T-cell (primary cell): Measurements from ENCODE around the gene CNTNAP4. TPM values are rescaled to one million over a fixed set of nuclear protein-coding genes. Genes with fewer than 3 reads are reported as not detected.

Experiments
- ATAC-seq, 4 experiments: fragments of 200-7000 bp in 3 of 4; fragments of 150-1000 bp in 1 of 4; cut with Tn5 transposase; replicated peaks in 1 of 4; 1 replicate in 3 of 4; 2 replicates in 1 of 4; pipeline ENCODE4 v1.10.0; 2021; ENCODE audit warnings: moderate library complexity in 3 of 4, mild to moderate bottlenecking in 2 of 4, moderate number of reproducible peaks in 1 of 4
- CTCF ChIA-PET, 2 donors: fragments of 300-600 bp; sonication (Branson Sonifier 250); formaldehyde crosslinking; loops; one replicate each; lab custom pipeline; 2022; ENCODE audit warnings: antibody characterized with exemption in 2 of 2; lab: Charles Lee
- POLR2A ChIA-PET, 2 donors: fragments of 300-600 bp; sonication (Branson Sonifier 250); formaldehyde crosslinking; loops; one replicate each; lab custom pipeline; 2022; ENCODE audit warnings: antibody characterized with exemption in 2 of 2; lab: Charles Lee
- DNase-seq, 35 experiments: peaks; one replicate each; pipeline versions ENCODE4 v3.0.0 to v3.0.0-alpha.2; 2013 to 2023
- H3K27ac ChIP-seq: one replicate; pipeline ENCODE4 v1.5.1; 2013; ENCODE audit warnings: low read length
- H3K27me3 ChIP-seq, 2 experiments: replicated peaks in 1 of 2; 1 replicate in 1 of 2; 2 replicates in 1 of 2; pipeline versions ENCODE4 v1.6.1 to v1.7.0; 2013; ENCODE audit warnings: low read length in 1 of 2, mixed read lengths in 1 of 2; ENCODE audit not compliant: control insufficient read depth in 2 of 2, insufficient read depth in 2 of 2; ENCODE audit errors: extremely low read depth in 1 of 2
- H3K36me3 ChIP-seq, 2 donors: 1 replicate in 1 of 2; 2 replicates in 1 of 2; pipeline versions ENCODE4 v1.6.1 to v1.7.0; 2013; ENCODE audit warnings: low read length in 1 of 2; ENCODE audit not compliant: control insufficient read depth in 2 of 2, insufficient read depth in 1 of 2; ENCODE audit errors: extremely low read depth in 1 of 2
- H3K4me1 ChIP-seq, 2 experiments: 1 replicate in 1 of 2; 2 replicates in 1 of 2; pipeline versions ENCODE4 v1.6.1 to v1.7.0; 2013; ENCODE audit warnings: low read length in 2 of 2, mixed read lengths in 1 of 2; ENCODE audit not compliant: insufficient read depth in 2 of 2, control insufficient read depth in 1 of 2; ENCODE audit errors: extremely low read depth in 1 of 2
- H3K4me3 ChIP-seq, 2 donors: 1 replicate in 1 of 2; 2 replicates in 1 of 2; pipeline versions ENCODE4 v1.5.1 to v1.7.0; 2013; ENCODE audit warnings: mild to moderate bottlenecking in 2 of 2, low read length in 1 of 2, moderate library complexity in 1 of 2; ENCODE audit not compliant: control insufficient read depth in 1 of 2; ENCODE audit errors: extremely low read depth in 1 of 2
- H3K9me3 ChIP-seq: 2 replicates; pipeline ENCODE4 v1.7.0; 2013
- H3K27ac Mint-ChIP-seq, 2 donors: one replicate each; pipeline ENCODE4 v1.8.0; 2020 to 2021; ENCODE audit warnings: mild to moderate bottlenecking in 2 of 2, mixed read lengths in 2 of 2
- H3K27me3 Mint-ChIP-seq, 2 donors: one replicate each; pipeline ENCODE4 v1.8.0; 2021 to 2022; ENCODE audit warnings: mixed read lengths in 2 of 2
- H3K36me3 Mint-ChIP-seq: one replicate; pipeline ENCODE4 v1.8.0; 2021; ENCODE audit warnings: mixed read lengths
- H3K4me1 Mint-ChIP-seq, 3 donors: one replicate each; pipeline ENCODE4 v1.8.0; 2020 to 2022; ENCODE audit warnings: mixed read lengths in 3 of 3, mild to moderate bottlenecking in 1 of 3
- H3K4me3 Mint-ChIP-seq, 3 donors: one replicate each; pipeline ENCODE4 v1.8.0; 2020 to 2022; ENCODE audit warnings: mild to moderate bottlenecking in 3 of 3, mixed read lengths in 3 of 3, moderate library complexity in 3 of 3
- H3K9me3 Mint-ChIP-seq, 3 donors: one replicate each; pipeline ENCODE4 v1.8.0; 2020 to 2022; ENCODE audit warnings: mixed read lengths in 3 of 3
- WGBS: methylation state at CpG from one replicate; pipeline ENCODE4 v1.1.5; 2013; ENCODE audit warnings: missing lambda C conversion rate; ENCODE audit not compliant: insufficient coverage; 5-methylcytosine and 5-hydroxymethylcytosine counted together
- total RNA-seq, 35 experiments: library from RNA in 6 of 35; stranded (reverse) in 6 of 35; fragments of 120-200 nt in 1 of 35; gene quantifications; one replicate each; pipeline versions ENCODE4 v1.2.1 to v1.2.4 and lab custom pipeline; 2013 to 2026

Gene CNTNAP4
- total RNA-seq, 5 donors from 2014 or later (not counting 1 experiment from before 2014, with no cell fraction given), result not detected

DNA sequence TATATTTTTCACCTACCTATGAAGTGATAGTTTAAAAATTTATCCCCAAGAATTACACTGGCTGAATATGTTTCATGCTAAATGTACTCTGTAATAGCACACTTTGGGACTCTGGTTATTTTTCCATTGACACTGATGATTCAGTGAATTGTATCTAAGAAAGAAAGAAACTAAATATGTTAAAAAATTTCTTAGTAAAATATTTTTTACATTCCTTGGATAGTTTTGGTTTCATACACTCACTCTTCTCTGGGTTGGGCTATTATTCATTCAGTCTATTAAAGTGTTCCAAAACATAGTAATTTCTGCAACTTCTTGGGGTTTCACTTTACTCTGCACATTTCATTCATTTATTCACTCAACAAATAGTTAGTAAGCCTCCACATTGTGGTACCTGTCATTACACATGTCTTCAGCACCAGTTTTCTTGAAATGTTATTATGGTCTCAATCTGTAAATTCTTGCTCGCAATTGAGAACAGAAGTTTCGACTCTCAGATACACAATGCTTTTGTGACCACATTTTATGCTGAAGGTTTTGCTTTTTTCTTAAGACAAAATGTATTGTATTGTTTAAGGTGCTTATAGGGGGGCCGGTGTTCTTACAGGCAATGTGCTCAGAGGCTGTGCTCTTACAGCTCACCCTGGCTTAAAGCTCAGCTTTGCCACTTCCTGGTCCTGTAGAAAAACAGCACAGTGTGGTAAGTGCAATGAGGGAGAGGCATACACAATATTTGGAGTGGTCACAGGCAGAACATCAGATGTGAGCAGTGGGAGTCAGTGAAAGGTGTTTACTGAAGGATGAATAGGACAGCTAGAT, 17.4 kb downstream of the CNTNAP4 start:
- CTCF ChIA-PET, result no interaction called here
- Mint-ChIP-seq H3K36me3 (no peaks in the 10 kb centered on the region), H3K9me3 (peaks cover 5 to 15% (median 14%) of the 10 kb centered on the region in 3 donors), H3K4me1 (no peaks in the 10 kb centered on the region), H3K27me3 (no peaks in the 10 kb centered on the region), H3K4me3 (no peak overlapping the region), H3K27ac (no peak overlapping the region)
- DNase-seq (no peak), ATAC-seq (no peak)
- Histone ChIP-seq H3K27me3 (no peaks in the 10 kb centered on the region), H3K27ac (no peak overlapping the region), H3K4me3 (no peak overlapping the region), H3K9me3 (no peaks in the 10 kb centered on the region), H3K4me1 (no peaks in the 10 kb centered on the region), H3K36me3 (no peaks in the 10 kb centered on the region)
- POLR2A ChIA-PET, result interaction anchor here in 1 of 2 donors (0.6 kb wide), 1 partner anchor 25 kb away, joined by 13 read pairs; no protein-coding TSS in a partner anchor
- 91% methylated on average over 1 of the region's 3 CpGs for WGBS

DNA sequence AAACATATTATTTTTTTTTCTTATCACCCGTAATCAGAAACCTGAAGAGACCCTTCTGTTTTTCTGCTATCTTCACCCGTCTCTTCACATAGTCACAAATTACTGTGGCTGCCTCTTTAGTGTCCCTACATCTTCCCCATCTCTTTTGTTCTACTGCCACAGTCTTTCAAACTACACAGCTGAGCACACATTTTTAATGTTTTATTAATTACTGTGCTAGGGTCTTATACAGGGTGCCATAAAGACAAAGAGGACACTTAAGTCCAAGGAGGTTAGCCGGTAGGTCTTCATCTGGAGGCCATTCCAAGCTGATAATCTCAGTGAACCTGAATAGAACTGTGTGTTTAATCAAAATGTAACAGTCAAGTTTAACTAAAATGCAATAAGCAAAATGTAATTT, 20.7 kb downstream of the CNTNAP4 start:
- no peak overlapping the region for H3K4me3 Mint-ChIP-seq
- H3K36me3 ChIP-seq, result no peaks in the 10 kb centered on the region
- POLR2A ChIA-PET, result no interaction called here
- DNase-seq, result no peak
- no peak for ATAC-seq
- no peaks in the 10 kb centered on the region for H3K9me3 ChIP-seq
- H3K4me1 Mint-ChIP-seq, result no peaks in the 10 kb centered on the region
- H3K36me3 Mint-ChIP-seq, result no peaks in the 10 kb centered on the region
- H3K27ac Mint-ChIP-seq, result no peak overlapping the region
- no peaks in the 10 kb centered on the region for H3K4me1 ChIP-seq
- no peaks in the 10 kb centered on the region for H3K27me3 ChIP-seq
- CTCF ChIA-PET, result no interaction called here
- H3K27ac ChIP-seq, result no peak overlapping the region
- H3K4me3 ChIP-seq, result no peak overlapping the region
- peaks cover 5 to 12% (median 5%) of the 10 kb centered on the region in 3 donors for H3K9me3 Mint-ChIP-seq
- no peaks in the 10 kb centered on the region for H3K27me3 Mint-ChIP-seq
- 75% methylated on average over 2 of the region's 3 CpGs for WGBS

DNA sequence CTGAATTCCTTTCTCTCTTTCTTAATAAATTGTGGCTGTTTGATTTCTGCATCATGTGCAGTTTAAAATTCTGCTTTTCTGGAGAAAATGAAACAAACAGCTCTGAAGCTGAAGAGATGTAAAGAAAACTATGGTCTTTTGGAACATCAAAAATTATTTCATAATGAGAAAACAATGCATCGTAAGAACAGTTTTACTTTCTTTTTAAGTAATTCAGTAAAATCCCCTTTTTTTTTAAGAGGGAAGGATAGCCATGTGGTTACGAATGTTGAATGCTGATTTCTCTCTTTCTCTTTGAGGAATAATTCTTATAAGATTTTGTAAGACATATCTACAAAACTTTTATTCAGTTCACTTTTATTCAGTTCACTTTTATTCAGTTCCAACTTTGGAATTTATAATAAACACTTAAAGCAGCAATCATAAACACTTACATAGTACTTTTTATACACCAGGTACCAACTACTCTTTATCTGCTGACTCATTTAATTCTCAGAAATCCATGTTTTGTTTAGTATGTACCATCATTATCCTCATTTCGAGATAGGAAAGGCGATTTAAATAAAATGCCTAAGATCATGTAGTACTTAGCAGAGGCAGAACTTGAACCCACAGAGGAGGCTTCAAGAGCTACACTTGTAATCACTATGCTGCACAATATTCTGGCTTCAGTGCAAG, 26.6 kb downstream of the CNTNAP4 start:
- Histone ChIP-seq H3K4me1 (no peaks in the 10 kb centered on the region), H3K4me3 (no peak overlapping the region), H3K9me3 (no peaks in the 10 kb centered on the region), H3K36me3 (no peaks in the 10 kb centered on the region), H3K27ac (no peak overlapping the region), H3K27me3 (no peaks in the 10 kb centered on the region)
- Mint-ChIP-seq H3K36me3 (no peaks in the 10 kb centered on the region), H3K27me3 (no peaks in the 10 kb centered on the region), H3K4me1 (no peaks in the 10 kb centered on the region), H3K9me3 (peaks cover 0 to 9% (median 0%) of the 10 kb centered on the region in 3 donors), H3K27ac (no peak overlapping the region), H3K4me3 (no peak overlapping the region)
- ATAC-seq (no peak), DNase-seq (no peak)
- POLR2A ChIA-PET, result no interaction called here
- no CpG with 5 or more reads among the region's 4 CpGs for WGBS
- CTCF ChIA-PET, result no interaction called here

DNA sequence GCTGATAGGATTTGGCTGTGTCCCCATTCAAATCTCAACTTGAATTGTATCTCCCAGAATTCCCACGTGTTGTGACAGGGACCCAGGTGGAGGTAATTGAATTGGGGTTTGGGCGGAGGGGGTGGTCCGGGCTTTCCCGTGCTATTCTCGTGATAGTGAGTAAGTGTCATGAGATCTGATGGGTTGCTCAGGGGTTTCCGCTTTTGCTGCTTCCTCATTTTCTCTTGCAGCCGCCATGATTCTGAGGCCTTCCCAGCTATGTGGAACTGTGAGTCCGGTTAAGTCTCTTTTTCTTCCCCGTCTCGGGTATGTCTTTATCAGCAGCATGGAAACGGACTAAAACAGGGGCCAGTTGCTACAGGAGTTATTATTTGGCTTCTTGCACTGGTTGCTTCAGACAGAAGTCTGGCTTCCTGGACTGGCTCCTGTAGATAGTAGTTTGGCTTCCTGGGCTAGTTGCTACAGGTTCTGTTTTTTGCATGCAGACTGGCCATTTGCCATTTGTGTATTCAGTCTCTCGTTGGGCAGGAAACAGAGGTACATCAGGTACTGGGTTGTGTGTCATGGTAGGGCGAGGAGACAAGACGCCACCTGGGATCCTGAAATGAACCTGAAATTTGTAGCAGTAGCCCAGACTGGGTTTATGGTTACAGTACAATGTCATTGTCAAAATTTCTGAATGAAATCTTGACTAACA, 32.6 kb downstream of the CNTNAP4 start:
- H3K36me3 ChIP-seq, result no peaks in the 10 kb centered on the region
- no peak overlapping the region for H3K4me3 ChIP-seq
- Mint-ChIP-seq H3K36me3 (no peaks in the 10 kb centered on the region), H3K4me1 (no peaks in the 10 kb centered on the region), H3K27ac (no peak overlapping the region), H3K27me3 (no peaks in the 10 kb centered on the region), H3K9me3 (peaks cover 3 to 8% (median 5%) of the 10 kb centered on the region in 3 donors), H3K4me3 (no peak overlapping the region)
- ATAC-seq (no peak), DNase-seq (no peak)
- no peaks in the 10 kb centered on the region for H3K4me1 ChIP-seq
- 74% methylated on average over 11 of the region's 14 CpGs for WGBS
- CTCF ChIA-PET, result no interaction called here
- H3K9me3 ChIP-seq, result no peaks in the 10 kb centered on the region
- H3K27ac ChIP-seq, result no peak overlapping the region
- POLR2A ChIA-PET, result no interaction called here
- no peaks in the 10 kb centered on the region for H3K27me3 ChIP-seq

DNA sequence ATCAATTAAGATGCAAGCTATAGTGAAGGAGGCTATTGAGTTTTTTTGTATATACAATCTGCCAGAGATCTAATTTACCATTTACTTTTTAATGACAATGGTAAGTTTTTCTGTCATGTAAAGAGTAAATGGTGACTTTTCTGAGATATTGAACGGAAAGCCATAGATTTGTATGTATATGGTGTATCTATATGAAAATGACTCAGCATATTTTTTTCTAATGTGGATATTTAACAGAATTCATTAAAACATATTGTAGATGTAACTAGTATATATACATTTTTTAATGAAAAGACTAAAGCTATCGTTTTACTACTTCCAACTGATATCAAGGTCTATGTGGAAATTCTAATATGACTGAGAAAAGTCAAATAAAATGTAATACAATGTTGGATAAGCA, 34.1 kb downstream of the CNTNAP4 start:
- ChIA-PET POLR2A (no interaction called here), CTCF (no interaction called here)
- no peak overlapping the region for H3K4me3 ChIP-seq
- no peaks in the 10 kb centered on the region for H3K9me3 ChIP-seq
- H3K36me3 ChIP-seq, result no peaks in the 10 kb centered on the region
- WGBS, result no CpG with 5 or more reads among the region's 2 CpGs
- Mint-ChIP-seq H3K4me1 (no peaks in the 10 kb centered on the region), H3K36me3 (no peaks in the 10 kb centered on the region), H3K27ac (no peak overlapping the region), H3K4me3 (no peak overlapping the region), H3K9me3 (peaks cover 3 to 8% (median 5%) of the 10 kb centered on the region in 3 donors), H3K27me3 (no peaks in the 10 kb centered on the region)
- no peaks in the 10 kb centered on the region for H3K4me1 ChIP-seq
- H3K27ac ChIP-seq, result no peak overlapping the region
- no peak for DNase-seq
- ATAC-seq, result no peak
- H3K27me3 ChIP-seq, result no peaks in the 10 kb centered on the region

DNA sequence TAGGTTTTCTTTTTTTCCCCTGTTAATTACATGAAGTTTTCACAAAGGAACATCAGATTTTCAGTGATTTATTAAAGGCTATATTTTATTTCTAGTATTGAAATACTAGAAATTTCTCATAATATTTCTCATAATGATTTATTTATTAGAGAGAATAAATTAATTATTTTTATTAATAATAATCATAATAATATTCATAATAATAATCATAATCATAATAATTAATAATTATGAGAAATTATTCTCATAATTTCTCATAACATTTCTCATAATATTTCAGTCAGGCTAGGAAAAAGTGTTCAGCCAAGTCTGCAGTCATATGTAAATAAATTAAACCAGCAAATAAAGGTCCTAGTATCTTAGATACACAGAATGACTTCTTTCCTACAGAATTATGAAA, 41.4 kb downstream of the CNTNAP4 start:
- Histone ChIP-seq H3K9me3 (no peaks in the 10 kb centered on the region), H3K4me3 (no peak overlapping the region), H3K36me3 (no peaks in the 10 kb centered on the region), H3K27ac (no peak overlapping the region), H3K4me1 (no peaks in the 10 kb centered on the region), H3K27me3 (no peaks in the 10 kb centered on the region)
- Mint-ChIP-seq H3K27me3 (peaks cover 0 to 4% of the 10 kb centered on the region in 2 donors), H3K4me1 (no peaks in the 10 kb centered on the region), H3K9me3 (peaks cover 0 to 11% (median 2%) of the 10 kb centered on the region in 3 donors), H3K4me3 (no peak overlapping the region), H3K36me3 (no peaks in the 10 kb centered on the region), H3K27ac (no peak overlapping the region)
- POLR2A ChIA-PET, result no interaction called here
- DNase-seq (no peak), ATAC-seq (no peak)
- CTCF ChIA-PET, result no interaction called here
